PC-3 (cell line): ENCODE data around the gene DISP3. TPM values are rescaled to one million over a fixed set of nuclear protein-coding genes. Genes with fewer than 3 reads are reported as not detected.

Experiments used
- ATAC-seq: fragments of 200-7000 bp; cut with Tn5 transposase; 2 replicates; pipeline ENCODE4 v1.9.1; 2020; ENCODE audit warnings: mild to moderate bottlenecking, moderate library complexity
- BruUV-seq: library from RNA; stranded (reverse); fragments of 400-500 nt; replicated peaks from 2 replicates; lab custom pipeline; 2021; lab: Mats Ljungman, UMichigan
- CTCF ChIA-PET: fragments of 300-600 bp; sonication (Branson Sonifier 250); formaldehyde crosslinking; loops from one replicate; lab custom pipeline; 2022; ENCODE audit warnings: antibody characterized with exemption; lab: Charles Lee
- POLR2A ChIA-PET: fragments of 300-600 bp; sonication (Branson Sonifier 250); formaldehyde crosslinking; loops from one replicate; lab custom pipeline; 2022; ENCODE audit warnings: antibody characterized with exemption; ENCODE audit not compliant: unreplicated experiment; lab: Charles Lee
- DNase-seq: peaks from one replicate; pipeline ENCODE4 v3.0.0-alpha.2; 2015
- H2AFZ ChIP-seq: fragments of 300-600 bp; sonication (generic); 2 replicates; pipeline ENCODE4 v1.6.0; 2016; ENCODE audit warnings: antibody characterized with exemption, low read length
- H3F3A ChIP-seq: fragments of 300-600 bp; sonication (generic); one replicate; pipeline ENCODE4 v1.6.0; 2017; ENCODE audit warnings: antibody characterized with exemption, low read length, control low read depth, mild to moderate bottlenecking; ENCODE audit not compliant: unreplicated experiment
- H3K27ac ChIP-seq: fragments of 300-600 bp; sonication (generic); 2 replicates; pipeline ENCODE4 v1.5.1; 2016; ENCODE audit warnings: mild to moderate bottlenecking, low read length
- H3K27me3 ChIP-seq: fragments of 300-600 bp; sonication (generic); 2 replicates; pipeline ENCODE4 v1.6.1; 2016; ENCODE audit warnings: low read length, mixed read lengths
- H3K36me3 ChIP-seq: fragments of 300-600 bp; sonication (generic); 2 replicates; pipeline ENCODE4 v1.6.1; 2016; ENCODE audit warnings: low read depth, mixed run types, low read length, mixed read lengths
- H3K4me1 ChIP-seq: fragments of 300-600 bp; sonication (generic); 2 replicates; pipeline ENCODE4 v1.5.1; 2016; ENCODE audit warnings: low read length; ENCODE audit not compliant: insufficient read depth
- H3K4me2 ChIP-seq: fragments of 300-600 bp; sonication (generic); 2 replicates; pipeline ENCODE4 v1.6.0; 2016; ENCODE audit warnings: low read length
- H3K4me3 ChIP-seq: fragments of 300-600 bp; sonication (generic); 2 replicates; pipeline ENCODE4 v1.5.1; 2016; ENCODE audit warnings: mild to moderate bottlenecking, low read length, mixed read lengths
- H3K79me2 ChIP-seq: fragments of 300-600 bp; sonication (generic); 2 replicates; pipeline ENCODE4 v1.6.1; 2017; ENCODE audit warnings: low read length, mixed read lengths
- H3K9ac ChIP-seq: fragments of 300-600 bp; sonication (generic); 2 replicates; pipeline ENCODE4 v1.6.0; 2016; ENCODE audit warnings: mild to moderate bottlenecking, low read length
- H3K9me2 ChIP-seq: fragments of 300-600 bp; sonication (generic); replicated peaks from 2 replicates; pipeline ENCODE4 v1.6.1; 2016; ENCODE audit warnings: mixed run types, low read length, mixed read lengths
- H3K9me3 ChIP-seq: fragments of 300-600 bp; sonication (generic); 2 replicates; pipeline ENCODE4 v1.6.1; 2016; ENCODE audit warnings: low read length, mixed read lengths
- H4K20me1 ChIP-seq: fragments of 300-600 bp; sonication (generic); 2 replicates; pipeline ENCODE4 v1.6.1; 2016; ENCODE audit warnings: low read length, mixed read lengths
- CTCF ChIP-seq: fragments of 300-600 bp; sonication (generic); conservative IDR thresholded peaks from 2 replicates; pipeline ENCODE4 v1.5.1; 2017; ENCODE audit warnings: antibody characterized with exemption, low read depth, mild to moderate bottlenecking, low read length
- EZH2 ChIP-seq: fragments of 300-600 bp; sonication (generic); IDR thresholded peaks from one replicate; pipeline ENCODE4 v1.6.1; 2017; ENCODE audit warnings: antibody characterized with exemption, mild to moderate bottlenecking, low read length; ENCODE audit not compliant: unreplicated experiment
- EZH2phosphoT487 ChIP-seq: fragments of 300-600 bp; sonication (generic); IDR thresholded peaks from 2 replicates; pipeline ENCODE4 v1.6.1; 2018; ENCODE audit warnings: mild to moderate bottlenecking, antibody characterized with exemption, low read length, borderline replicate concordance
- intact Hi-C: fragments of 100-400 bp; cut with micrococcal nuclease; formaldehyde crosslinking; loops from 2 replicates; pipeline ENCODE4 v1.9.0; 2023
- total RNA-seq: library from RNA; depleted of rRNA; stranded (reverse); fragments of >200 nt; gene quantifications from 2 replicates; pipeline ENCODE4 v1.2.3, GENCODE V29; 2014

Gene DISP3
- total RNA-seq, 1 experiment from 2014 or later: 0.40 TPM

GRCh38 chr1:11543392-11543791 is 64.4 kb downstream of the DISP3 start:
- Histone ChIP-seq H3K4me1 (no peaks in the 10 kb centered on the region), H3K9me3 (no peaks in the 10 kb centered on the region), H2AFZ (no peak overlapping the region), H3K4me3 (no peak overlapping the region), H3K4me2 (no peak overlapping the region), H3K36me3 (no peaks in the 10 kb centered on the region), H3F3A (no peaks in the 10 kb centered on the region), H3K9ac (no peak overlapping the region), H3K9me2 (no peaks in the 10 kb centered on the region), H3K27ac (no peak overlapping the region), H3K79me2 (no peaks in the 10 kb centered on the region), H3K27me3 (peaks cover 77% of the 10 kb centered on the region), H4K20me1 (no peaks in the 10 kb centered on the region)
- ATAC-seq: no peak
- intact Hi-C loops: no loop called here
- no peak for DNase-seq
- BruUV-seq: no TSS peak
- POLR2A ChIA-PET: no interaction called here
- TF ChIP-seq CTCF (no peak), EZH2 (no peak), EZH2phosphoT487 (no peak)
- CTCF ChIA-PET: no interaction called here

DNA sequence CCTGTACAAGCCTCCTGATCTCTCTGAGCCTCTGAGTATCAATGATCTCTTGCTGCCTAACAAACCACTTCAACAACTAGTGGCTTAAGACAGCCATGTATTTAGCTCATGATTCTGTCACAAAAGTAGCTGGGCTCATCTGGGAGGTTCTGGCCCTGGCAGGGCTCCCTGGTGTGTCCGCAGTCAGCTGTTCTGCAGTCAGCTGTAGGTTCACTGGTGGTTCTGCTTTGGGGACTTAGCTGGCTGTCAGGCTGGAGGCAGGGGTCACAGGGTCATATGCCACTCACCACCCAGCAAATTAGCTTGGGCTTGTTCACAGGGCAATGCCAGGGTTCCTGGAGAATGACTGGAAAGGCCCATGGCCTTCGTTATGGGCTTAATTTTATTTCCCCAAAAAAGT is 64.8 kb downstream of the DISP3 start:
- Histone ChIP-seq H3K4me1 (no peaks in the 10 kb centered on the region), H3K27me3 (peaks cover 79% of the 10 kb centered on the region), H3K4me3 (no peak overlapping the region), H3K27ac (no peak overlapping the region), H3K79me2 (no peaks in the 10 kb centered on the region), H4K20me1 (no peaks in the 10 kb centered on the region), H2AFZ (no peak overlapping the region), H3K4me2 (no peak overlapping the region), H3K36me3 (no peaks in the 10 kb centered on the region), H3F3A (no peaks in the 10 kb centered on the region), H3K9me3 (no peaks in the 10 kb centered on the region), H3K9ac (no peak overlapping the region), H3K9me2 (no peaks in the 10 kb centered on the region)
- POLR2A ChIA-PET: no interaction called here
- BruUV-seq: no TSS peak
- CTCF ChIA-PET: no interaction called here
- TF ChIP-seq EZH2phosphoT487 (no peak), CTCF (no peak), EZH2 (no peak)
- DNase-seq (no peak), ATAC-seq (no peak)
- intact Hi-C loops: no loop called here

DNA sequence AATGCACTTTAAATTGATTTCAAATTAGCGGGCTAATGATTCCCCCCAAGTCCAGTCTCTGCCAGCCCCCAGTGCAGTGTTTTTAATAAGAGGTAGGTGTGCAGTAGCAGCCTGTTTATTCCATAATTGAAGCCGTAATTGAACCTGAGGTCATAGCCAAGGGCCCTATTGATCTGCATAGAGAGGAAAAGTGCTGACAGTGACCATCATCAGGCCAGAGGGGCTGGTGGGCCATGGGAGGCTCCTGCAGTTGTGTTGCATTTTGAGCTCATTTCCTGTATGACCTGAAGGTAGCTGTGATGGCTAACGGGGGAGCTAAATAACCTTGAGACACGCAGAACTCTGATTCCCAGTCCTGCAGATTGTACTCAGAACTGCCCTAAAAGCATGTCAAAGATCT is 67.5 kb downstream of the DISP3 start:
- Histone ChIP-seq H3K9me2 (no peaks in the 10 kb centered on the region), H3F3A (no peaks in the 10 kb centered on the region), H4K20me1 (no peaks in the 10 kb centered on the region), H3K36me3 (no peaks in the 10 kb centered on the region), H2AFZ (no peak overlapping the region), H3K27ac (no peak overlapping the region), H3K79me2 (no peaks in the 10 kb centered on the region), H3K9ac (no peak overlapping the region), H3K4me2 (no peak overlapping the region), H3K9me3 (no peaks in the 10 kb centered on the region), H3K4me1 (no peaks in the 10 kb centered on the region), H3K27me3 (peaks cover 66% of the 10 kb centered on the region), H3K4me3 (no peak overlapping the region)
- no peak for DNase-seq
- POLR2A ChIA-PET: no interaction called here
- no TSS peak for BruUV-seq
- intact Hi-C loops: no loop called here
- TF ChIP-seq EZH2phosphoT487 (no peak), CTCF (no peak), EZH2 (no peak)
- no peak for ATAC-seq
- CTCF ChIA-PET: no interaction called here
